CD14-positive monocyte (primary cell): ENCODE data around the gene MEIS1. TPM values are rescaled to one million over a fixed set of nuclear protein-coding genes. Genes with fewer than 3 reads are reported as not detected.

Experiments used
- DNase-seq, 3 donors: peaks; one replicate each; pipeline ENCODE4 v3.0.0-alpha.2; 2011 to 2022
- H2AFZ ChIP-seq: 2 replicates; pipeline ENCODE4 v1.6.0; 2012; ENCODE audit warnings: mild to moderate bottlenecking, low read depth, low read length, inconsistent platforms; ENCODE audit not compliant: insufficient read depth, poor library complexity, severe bottlenecking
- H3K27ac ChIP-seq, 2 donors: 1 replicate in 1 of 2; 2 replicates in 1 of 2; pipeline ENCODE4 v1.5.1; 2012 to 2013; ENCODE audit warnings: low read length in 2 of 2, control low read depth in 1 of 2, inconsistent platforms in 1 of 2, low read depth in 1 of 2, mild to moderate bottlenecking in 1 of 2
- H3K27me3 ChIP-seq, 2 donors: one replicate each; pipeline versions ENCODE4 v1.6.0 to v1.6.1; 2011 to 2013; ENCODE audit warnings: low read length in 2 of 2; ENCODE audit not compliant: control insufficient read depth in 2 of 2, insufficient read depth in 2 of 2
- H3K36me3 ChIP-seq, 2 donors: replicated peaks in 1 of 2; 1 replicate in 1 of 2; 2 replicates in 1 of 2; pipeline versions ENCODE4 v1.5.1 to v1.6.1; 2012 to 2013; ENCODE audit warnings: low read length in 2 of 2, control low read depth in 1 of 2, inconsistent platforms in 1 of 2, mild to moderate bottlenecking in 1 of 2; ENCODE audit not compliant: insufficient read depth in 2 of 2, control insufficient read depth in 1 of 2
- H3K4me1 ChIP-seq, 2 donors: 1 replicate in 1 of 2; 2 replicates in 1 of 2; pipeline versions ENCODE4 v1.5.1 to v1.6.1; 2012 to 2013; ENCODE audit warnings: low read length in 2 of 2, control low read depth in 1 of 2, inconsistent platforms in 1 of 2, mild to moderate bottlenecking in 1 of 2, moderate library complexity in 1 of 2; ENCODE audit not compliant: insufficient read depth in 2 of 2, control insufficient read depth in 1 of 2
- H3K4me2 ChIP-seq: replicated peaks from 2 replicates; pipeline ENCODE3; 2012; ENCODE audit warnings: low read length, moderate library complexity, mild to moderate bottlenecking; ENCODE audit not compliant: poor library complexity, severe bottlenecking; ENCODE audit errors: extremely low read depth
- H3K4me3 ChIP-seq, 3 experiments: fragments of 200-600 bp in 1 of 3; sonication (generic) in 1 of 3; replicated peaks in 1 of 3; 1 replicate in 2 of 3; 2 replicates in 1 of 3; pipeline ENCODE4 v1.5.1; 2011 to 2013; ENCODE audit warnings: low read length in 3 of 3, mild to moderate bottlenecking in 3 of 3, control low read depth in 2 of 3, low read depth in 2 of 3, inconsistent platforms in 1 of 3, moderate library complexity in 1 of 3
- H3K79me2 ChIP-seq: 2 replicates; pipeline ENCODE4 v1.6.0; 2012; ENCODE audit warnings: mild to moderate bottlenecking, control low read depth, inconsistent platforms, low read length, moderate library complexity; ENCODE audit not compliant: insufficient read depth
- H3K9ac ChIP-seq: 2 replicates; pipeline ENCODE4 v1.6.0; 2017; ENCODE audit warnings: low read length, mild to moderate bottlenecking; ENCODE audit not compliant: insufficient read depth, poor library complexity, severe bottlenecking
- H3K9me3 ChIP-seq, 2 donors: replicated peaks in 1 of 2; 1 replicate in 1 of 2; 2 replicates in 1 of 2; pipeline versions ENCODE4 v1.5.1 to v1.6.1; 2012 to 2013; ENCODE audit warnings: low read length in 2 of 2, control low read depth in 1 of 2; ENCODE audit not compliant: control insufficient read depth in 1 of 2, insufficient read depth in 1 of 2
- H4K20me1 ChIP-seq: 2 replicates; pipeline ENCODE4 v1.6.0; 2012; ENCODE audit warnings: mild to moderate bottlenecking, low read length, control low read depth, moderate library complexity; ENCODE audit not compliant: insufficient read depth
- H3K27ac Mint-ChIP-seq, 7 donors: one replicate each; pipeline ENCODE4 v1.8.0; 2020; ENCODE audit warnings: mild to moderate bottlenecking in 7 of 7, mixed read lengths in 7 of 7, moderate library complexity in 6 of 7, inconsistent platforms in 2 of 7
- H3K27me3 Mint-ChIP-seq, 3 donors: one replicate each; pipeline ENCODE4 v1.8.0; 2021 to 2022; ENCODE audit warnings: low read depth in 3 of 3, mild to moderate bottlenecking in 3 of 3, mixed read lengths in 3 of 3, moderate library complexity in 3 of 3, inconsistent platforms in 1 of 3
- H3K36me3 Mint-ChIP-seq, 2 donors: one replicate each; pipeline ENCODE4 v1.8.0; 2020; ENCODE audit warnings: mixed read lengths in 2 of 2, inconsistent platforms in 1 of 2, mild to moderate bottlenecking in 1 of 2
- H3K4me1 Mint-ChIP-seq: one replicate; pipeline ENCODE4 v1.8.0; 2020; ENCODE audit warnings: mild to moderate bottlenecking, mixed read lengths
- H3K4me3 Mint-ChIP-seq, 2 donors: one replicate each; pipeline ENCODE4 v1.8.0; 2020; ENCODE audit warnings: mild to moderate bottlenecking in 2 of 2, mixed read lengths in 2 of 2, moderate library complexity in 1 of 2
- H3K9me3 Mint-ChIP-seq, 7 donors: one replicate each; pipeline ENCODE4 v1.8.0; 2020 to 2022; ENCODE audit warnings: mixed read lengths in 7 of 7, mild to moderate bottlenecking in 6 of 7, moderate library complexity in 6 of 7, inconsistent platforms in 2 of 7
- CTCF ChIP-seq: fragments of 200-600 bp; IDR thresholded peaks from one replicate; pipeline ENCODE4 v1.8.0; 2022; ENCODE audit warnings: antibody characterized with exemption, mild to moderate bottlenecking
- WGBS: methylation state at CpG from one replicate; pipeline ENCODE4 v1.1.5; 2013; ENCODE audit warnings: missing lambda C conversion rate; ENCODE audit not compliant: insufficient coverage; 5-methylcytosine and 5-hydroxymethylcytosine counted together
- intact Hi-C, 2 donors: fragments of 100-400 bp; cut with micrococcal nuclease; formaldehyde crosslinking; loops; one replicate each; pipeline versions ENCODE4 v1.15.0 to v1.15.1; 2023
- polyA plus RNA-seq, 3 donors: library from polyadenylated mRNA; depleted of rRNA in 1 of 3; unstranded in 2 of 3; stranded (reverse) in 1 of 3; fragments of 300-500 nt in 2 of 3; fragments of >200 nt in 1 of 3; fragmentation: Illumina TruSeq in 2 of 3; gene quantifications; 1 replicate in 2 of 3; 2 replicates in 1 of 3; pipeline ENCODE4 v1.2.3, GENCODE V29; 2012 to 2021

MEIS1 gene
- polyA plus RNA-seq, 3 donors, result 0.09 to 0.40 TPM; not detected in 1

- no peaks in the 10 kb centered on the region for H3K36me3 ChIP-seq
- no peak for TF ChIP-seq CTCF
- DNase-seq, result no peak
- peak overlapping the region in 1 of 2 donors; percentile 89 for H3K4me3 Mint-ChIP-seq
- H3K9ac ChIP-seq, result no peak overlapping the region
- H3K27me3 ChIP-seq, result peaks cover 75 to 82% of the 10 kb centered on the region in 2 donors
- H3K4me1 Mint-ChIP-seq, result peaks cover 35% of the 10 kb centered on the region
- 0% methylated on average over 5 of the region's 11 CpGs for WGBS
- peaks cover 0 to 26% of the 10 kb centered on the region in 2 donors for H3K9me3 ChIP-seq
- no peak overlapping the region for H2AFZ ChIP-seq
- no peak overlapping the region for H3K27ac ChIP-seq
- no peaks in the 10 kb centered on the region for H4K20me1 ChIP-seq
- no peak overlapping the region for H3K27ac Mint-ChIP-seq
- H3K9me3 Mint-ChIP-seq, result peaks cover 0 to 15% (median 8%) of the 10 kb centered on the region in 7 donors
- peaks cover 0 to 2% of the 10 kb centered on the region in 2 donors for H3K36me3 Mint-ChIP-seq
- H3K4me1 ChIP-seq, result peaks cover 30 to 34% of the 10 kb centered on the region in 2 donors
- intact Hi-C loops, result loop anchor here (5.0 to 10.0 kb wide), 2 partner anchors 141 to 144 kb away; partner anchors contain the start of gene MEIS1 (in 1 of the 2)
- peak overlapping the region in 1 of 3 experiments; percentile 65 for H3K4me3 ChIP-seq
- H3K79me2 ChIP-seq, result no peaks in the 10 kb centered on the region
- peaks cover 25 to 64% (median 31%) of the 10 kb centered on the region in 3 donors for H3K27me3 Mint-ChIP-seq
- peak overlapping the region; percentile 66 for H3K4me2 ChIP-seq
These were observed 141.3 kb downstream of the MEIS1 start for GRCh38 chr2:66576311-66576560.

GRCh38 chr2:66576561-66577320 lies 141.8 kb downstream of the MEIS1 start:
- Histone ChIP-seq H3K27ac (no peak overlapping the region), H3K27me3 (peaks cover 80 to 87% of the 10 kb centered on the region in 2 donors)

More at GRCh38 chr2:66576561-66577320, 141.8 kb downstream of the MEIS1 start:
- Mint-ChIP-seq H3K27me3 (peaks cover 25 to 64% (median 31%) of the 10 kb centered on the region in 3 donors), H3K4me3 (peak overlapping the region; percentile 68 to 89), H3K27ac (no peak overlapping the region), H3K9me3 (peaks cover 0 to 16% (median 9%) of the 10 kb centered on the region in 7 donors), H3K4me1 (peaks cover 35% of the 10 kb centered on the region), H3K36me3 (peaks cover 0 to 2% of the 10 kb centered on the region in 2 donors)
- Histone ChIP-seq H3K4me1 (peaks cover 30 to 34% of the 10 kb centered on the region in 2 donors), H3K79me2 (no peaks in the 10 kb centered on the region), H3K4me2 (peak overlapping the region; percentile 66), H3K36me3 (no peaks in the 10 kb centered on the region), H3K9me3 (peaks cover 0 to 30% of the 10 kb centered on the region in 2 donors), H3K4me3 (peak overlapping the region in 2 of 3 experiments; percentile 1 to 65), H2AFZ (peak overlapping the region; percentile 56), H4K20me1 (no peaks in the 10 kb centered on the region), H3K9ac (no peak overlapping the region)
- intact Hi-C loops, result loop anchor here (5.0 to 10.0 kb wide), 2 partner anchors 142 to 144 kb away; partner anchors contain the start of gene MEIS1 (in 1 of the 2)
- no peak for DNase-seq
- 0% methylated on average over 22 of the region's 37 CpGs for WGBS
- TF ChIP-seq CTCF, result no peak
